ENCODE results near the gene HSF4.

DNA sequence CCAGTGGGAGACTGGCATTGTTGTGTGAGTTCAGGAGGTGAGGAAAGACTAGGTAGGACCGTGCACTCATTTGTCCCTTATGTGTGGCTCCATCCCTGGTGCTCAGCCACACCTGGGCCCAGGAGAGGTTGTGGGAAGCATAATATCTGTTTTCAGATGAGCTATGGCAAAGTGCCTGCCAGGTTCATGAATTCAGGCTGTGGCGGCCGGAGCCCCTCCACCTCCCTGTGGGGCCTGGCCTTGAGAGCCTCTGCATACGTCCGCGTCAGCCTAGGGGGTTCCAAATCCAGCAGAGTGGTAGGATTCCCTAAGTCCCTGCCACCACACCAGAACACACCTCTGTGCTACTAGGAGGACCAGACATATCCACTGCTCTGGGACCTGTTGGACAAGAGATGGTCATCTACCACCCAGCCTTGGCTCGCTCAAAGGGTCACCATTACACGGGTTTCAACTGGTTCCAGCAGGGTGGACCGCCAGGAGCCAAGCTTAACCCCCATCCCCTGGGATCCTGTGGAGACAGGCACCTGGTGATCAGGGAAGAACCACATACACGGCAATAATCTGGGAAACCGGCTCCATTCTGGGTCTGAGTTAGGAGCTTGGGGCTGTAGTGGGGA, 15.8 kb upstream of the HSF4 start:
- TF ChIP-seq, protein P1, sequence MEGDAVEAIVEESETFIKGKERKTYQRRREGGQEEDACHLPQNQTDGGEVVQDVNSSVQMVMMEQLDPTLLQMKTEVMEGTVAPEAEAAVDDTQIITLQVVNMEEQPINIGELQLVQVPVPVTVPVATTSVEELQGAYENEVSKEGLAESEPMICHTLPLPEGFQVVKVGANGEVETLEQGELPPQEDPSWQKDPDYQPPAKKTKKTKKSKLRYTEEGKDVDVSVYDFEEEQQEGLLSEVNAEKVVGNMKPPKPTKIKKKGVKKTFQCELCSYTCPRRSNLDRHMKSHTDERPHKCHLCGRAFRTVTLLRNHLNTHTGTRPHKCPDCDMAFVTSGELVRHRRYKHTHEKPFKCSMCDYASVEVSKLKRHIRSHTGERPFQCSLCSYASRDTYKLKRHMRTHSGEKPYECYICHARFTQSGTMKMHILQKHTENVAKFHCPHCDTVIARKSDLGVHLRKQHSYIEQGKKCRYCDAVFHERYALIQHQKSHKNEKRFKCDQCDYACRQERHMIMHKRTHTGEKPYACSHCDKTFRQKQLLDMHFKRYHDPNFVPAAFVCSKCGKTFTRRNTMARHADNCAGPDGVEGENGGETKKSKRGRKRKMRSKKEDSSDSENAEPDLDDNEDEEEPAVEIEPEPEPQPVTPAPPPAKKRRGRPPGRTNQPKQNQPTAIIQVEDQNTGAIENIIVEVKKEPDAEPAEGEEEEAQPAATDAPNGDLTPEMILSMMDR (IDR thresholded peaks at IDR 0.05; ENCODE audit: insufficient read depth, low read length, poor library complexity, severe bottlenecking) = no peak
- TF ChIP-seq EZH2phosphoT487 (conservative IDR thresholded peaks at IDR 0.05; ENCODE audit: low read length) = no peak

All from SU-DHL-6 (cell line).